DND-41 (cell line): Measurements from ENCODE around the gene RGS7BP.

ENCODE experiments used
- ATAC-seq: fragments of 200-7000 bp; cut with Tn5 transposase; 3 replicates; pipeline ENCODE4 v1.9.1; 2021; ENCODE audit warnings: low read depth; ENCODE audit not compliant: insufficient read depth
- DNase-seq: peaks from one replicate; pipeline ENCODE4 v3.0.0-alpha.2; 2020
- H2AFZ ChIP-seq: 2 replicates; pipeline ENCODE4 v1.6.0; 2012; ENCODE audit warnings: low read depth, low read length
- H3K27ac ChIP-seq: 2 replicates; pipeline ENCODE4 v1.5.1; 2012; ENCODE audit warnings: low read length, inconsistent platforms
- H3K27me3 ChIP-seq: fragments of 200-600 bp; sonication (generic); 2 replicates; pipeline ENCODE4 v1.6.0; 2012; ENCODE audit warnings: low read length, mild to moderate bottlenecking, inconsistent platforms; ENCODE audit not compliant: insufficient read depth, poor library complexity
- H3K36me3 ChIP-seq: 2 replicates; pipeline ENCODE4 v1.5.1; 2012; ENCODE audit warnings: low read length, inconsistent platforms; ENCODE audit not compliant: insufficient read depth
- H3K4me1 ChIP-seq: 2 replicates; pipeline ENCODE4 v1.5.1; 2012; ENCODE audit warnings: mild to moderate bottlenecking, low read length; ENCODE audit not compliant: insufficient read depth
- H3K4me2 ChIP-seq: 2 replicates; pipeline ENCODE4 v1.6.0; 2012; ENCODE audit warnings: mild to moderate bottlenecking, moderate library complexity, low read length, inconsistent platforms; ENCODE audit not compliant: insufficient read depth
- H3K4me3 ChIP-seq, 2 experiments: fragments of 200-600 bp in 1 of 2; shearing (Covaris generic) in 1 of 2; 2 replicates each; pipeline ENCODE4 v1.5.1; 2012 to 2016; ENCODE audit warnings: inconsistent platforms in 2 of 2, low read length in 2 of 2, mild to moderate bottlenecking in 2 of 2, low read depth in 1 of 2, moderate library complexity in 1 of 2
- H3K79me2 ChIP-seq: 2 replicates; pipeline ENCODE4 v1.6.0; 2012; ENCODE audit warnings: low read length, inconsistent platforms; ENCODE audit not compliant: insufficient read depth
- H3K9ac ChIP-seq: 2 replicates; pipeline ENCODE4 v1.6.0; 2012; ENCODE audit warnings: low read depth, mild to moderate bottlenecking, inconsistent platforms, low read length, moderate library complexity
- H3K9me3 ChIP-seq: 2 replicates; pipeline ENCODE4 v1.5.1; 2012; ENCODE audit warnings: low read length, moderate library complexity, mild to moderate bottlenecking, inconsistent platforms; ENCODE audit not compliant: insufficient read depth, severe bottlenecking
- H4K20me1 ChIP-seq: 2 replicates; pipeline ENCODE4 v1.6.0; 2012; ENCODE audit warnings: low read length; ENCODE audit not compliant: insufficient read depth
- EZH2 ChIP-seq: IDR thresholded peaks from 3 replicates; pipeline ENCODE4 v1.6.1; 2012; ENCODE audit warnings: borderline replicate concordance, low read depth, mild to moderate bottlenecking, moderate library complexity, low read length, inconsistent platforms; ENCODE audit not compliant: severe bottlenecking
- TF ChIP-seq, protein P1 (sequence below): IDR thresholded peaks from 2 replicates; pipeline ENCODE4 v1.5.1; 2012; ENCODE audit warnings: borderline replicate concordance, low read length, moderate library complexity, mild to moderate bottlenecking; ENCODE audit not compliant: poor library complexity, severe bottlenecking; ENCODE audit errors: extremely low read depth

The RGS7BP gene

DNA sequence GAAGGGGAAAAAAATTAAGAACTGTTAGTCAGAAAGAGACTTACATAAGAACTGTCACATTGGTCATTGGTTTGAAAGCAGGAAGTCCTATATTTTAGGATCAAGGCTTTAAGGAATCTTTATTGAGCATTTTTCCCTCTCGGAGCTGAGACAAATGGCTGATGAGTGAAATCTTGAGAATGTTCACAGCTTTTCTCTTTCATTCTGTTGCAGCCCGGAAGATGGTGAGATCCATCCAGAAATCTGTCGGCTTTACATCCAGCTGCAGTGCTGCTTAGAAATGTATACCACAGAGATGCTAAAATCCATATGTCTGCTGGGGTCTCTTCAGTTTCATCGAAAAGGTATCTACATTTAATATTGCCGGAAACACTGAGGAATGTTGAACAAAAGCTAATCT is 69.7 kb downstream of the RGS7BP start:
- no peak for DNase-seq
- Histone ChIP-seq H3K9me3 (no peaks in the 10 kb centered on the region), H3K27ac (no peak overlapping the region), H3K4me2 (no peak overlapping the region), H3K9ac (no peak overlapping the region), H2AFZ (no peak overlapping the region), H3K4me3 (no peak overlapping the region), H4K20me1 (no peaks in the 10 kb centered on the region), H3K79me2 (no peaks in the 10 kb centered on the region), H3K27me3 (no peaks in the 10 kb centered on the region), H3K4me1 (no peaks in the 10 kb centered on the region), H3K36me3 (no peaks in the 10 kb centered on the region)
- TF ChIP-seq, protein P1, sequence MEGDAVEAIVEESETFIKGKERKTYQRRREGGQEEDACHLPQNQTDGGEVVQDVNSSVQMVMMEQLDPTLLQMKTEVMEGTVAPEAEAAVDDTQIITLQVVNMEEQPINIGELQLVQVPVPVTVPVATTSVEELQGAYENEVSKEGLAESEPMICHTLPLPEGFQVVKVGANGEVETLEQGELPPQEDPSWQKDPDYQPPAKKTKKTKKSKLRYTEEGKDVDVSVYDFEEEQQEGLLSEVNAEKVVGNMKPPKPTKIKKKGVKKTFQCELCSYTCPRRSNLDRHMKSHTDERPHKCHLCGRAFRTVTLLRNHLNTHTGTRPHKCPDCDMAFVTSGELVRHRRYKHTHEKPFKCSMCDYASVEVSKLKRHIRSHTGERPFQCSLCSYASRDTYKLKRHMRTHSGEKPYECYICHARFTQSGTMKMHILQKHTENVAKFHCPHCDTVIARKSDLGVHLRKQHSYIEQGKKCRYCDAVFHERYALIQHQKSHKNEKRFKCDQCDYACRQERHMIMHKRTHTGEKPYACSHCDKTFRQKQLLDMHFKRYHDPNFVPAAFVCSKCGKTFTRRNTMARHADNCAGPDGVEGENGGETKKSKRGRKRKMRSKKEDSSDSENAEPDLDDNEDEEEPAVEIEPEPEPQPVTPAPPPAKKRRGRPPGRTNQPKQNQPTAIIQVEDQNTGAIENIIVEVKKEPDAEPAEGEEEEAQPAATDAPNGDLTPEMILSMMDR = no peak
- TF ChIP-seq EZH2 = no peak
- ATAC-seq = no peak

DNA sequence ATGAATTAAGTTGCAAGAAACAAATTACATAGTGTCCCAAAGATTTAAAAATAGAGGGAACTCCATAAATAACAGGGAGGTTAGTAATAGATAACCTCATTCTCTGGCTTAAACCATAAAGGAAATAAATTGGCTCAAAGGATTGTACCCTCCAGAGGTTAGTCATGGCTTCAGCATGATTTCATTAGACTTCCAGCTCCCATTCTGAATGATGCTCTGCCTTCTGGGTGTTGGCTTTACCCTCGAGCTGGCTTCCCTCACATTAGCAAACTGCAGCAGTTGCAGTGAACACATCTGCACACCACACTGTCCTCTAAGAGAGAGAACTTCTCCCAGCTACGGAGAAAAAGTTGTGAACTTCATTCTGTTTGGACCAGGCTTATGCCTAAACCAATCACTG is 70.4 kb downstream of the RGS7BP start:
- no peak overlapping the region for H3K9ac ChIP-seq
- H3K27me3 ChIP-seq = no peaks in the 10 kb centered on the region
- DNase-seq (no peak), ATAC-seq (no peak)
- TF ChIP-seq, protein P1 = no peak
- TF ChIP-seq EZH2 = no peak
- no peaks in the 10 kb centered on the region for H3K36me3 ChIP-seq
- no peak overlapping the region for H3K4me2 ChIP-seq
- H3K79me2 ChIP-seq = no peaks in the 10 kb centered on the region
- no peak overlapping the region for H3K27ac ChIP-seq
- no peaks in the 10 kb centered on the region for H4K20me1 ChIP-seq
- no peaks in the 10 kb centered on the region for H3K4me1 ChIP-seq
- no peaks in the 10 kb centered on the region for H3K9me3 ChIP-seq
- H3K4me3 ChIP-seq = no peak overlapping the region
- H2AFZ ChIP-seq = no peak overlapping the region

DNA sequence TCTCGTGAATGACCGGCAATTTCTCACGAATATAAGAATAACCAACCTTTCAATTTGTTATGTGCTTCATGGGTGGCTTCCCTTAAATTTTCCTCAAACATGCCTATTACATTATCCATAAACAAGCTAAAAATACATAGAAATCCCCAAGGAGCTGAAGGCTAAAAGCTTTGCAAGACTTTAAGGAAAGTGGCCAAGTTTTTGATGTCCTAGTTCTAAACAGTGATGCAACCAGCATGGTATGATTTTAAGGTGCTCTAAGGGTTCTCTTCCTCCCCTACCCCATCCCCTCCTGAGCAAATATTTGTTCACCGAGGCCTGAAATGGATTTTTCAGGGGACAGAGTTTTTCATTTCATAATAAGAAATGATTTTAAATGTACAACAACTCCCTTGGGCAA is 79.8 kb downstream of the RGS7BP start:
- H3K79me2 ChIP-seq = no peaks in the 10 kb centered on the region
- no peak overlapping the region for H3K9ac ChIP-seq
- no peaks in the 10 kb centered on the region for H3K36me3 ChIP-seq
- H3K27ac ChIP-seq = no peak overlapping the region
- TF ChIP-seq, protein P1 = no peak
- no peak for TF ChIP-seq EZH2
- ATAC-seq (no peak), DNase-seq (no peak)
- no peak overlapping the region for H3K4me2 ChIP-seq
- no peak overlapping the region for H3K4me3 ChIP-seq
- no peaks in the 10 kb centered on the region for H3K4me1 ChIP-seq
- H4K20me1 ChIP-seq = no peaks in the 10 kb centered on the region
- no peaks in the 10 kb centered on the region for H3K9me3 ChIP-seq
- no peak overlapping the region for H2AFZ ChIP-seq
- H3K27me3 ChIP-seq = no peaks in the 10 kb centered on the region

DNA sequence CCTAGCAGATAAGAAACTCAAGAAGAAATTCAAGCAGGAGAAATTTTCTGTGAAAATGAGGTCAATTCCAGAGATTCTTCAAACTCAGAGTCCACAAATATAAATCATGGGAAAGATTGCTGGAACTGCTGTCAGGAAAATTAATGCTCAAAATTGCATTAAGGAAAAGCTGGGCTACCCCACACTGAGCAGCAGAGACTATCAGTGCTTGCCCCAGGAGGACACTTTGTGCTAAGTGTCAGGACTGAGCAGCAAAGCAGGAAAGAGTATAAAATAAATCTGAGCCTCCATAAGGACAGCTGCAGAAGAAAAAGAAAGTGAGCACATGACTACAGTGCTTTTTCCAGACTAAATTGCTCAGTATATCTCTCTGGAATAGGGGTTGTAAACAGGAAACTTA is 81.6 kb downstream of the RGS7BP start:
- Histone ChIP-seq H3K36me3 (no peaks in the 10 kb centered on the region), H3K9me3 (no peaks in the 10 kb centered on the region), H3K79me2 (no peaks in the 10 kb centered on the region), H3K9ac (no peak overlapping the region), H3K27ac (no peak overlapping the region), H3K27me3 (no peaks in the 10 kb centered on the region), H3K4me3 (no peak overlapping the region), H4K20me1 (no peaks in the 10 kb centered on the region), H2AFZ (no peak overlapping the region), H3K4me2 (no peak overlapping the region), H3K4me1 (no peaks in the 10 kb centered on the region)
- no peak for ATAC-seq
- no peak for DNase-seq
- TF ChIP-seq EZH2 = no peak
- TF ChIP-seq, protein P1 = no peak
